DMS153 (cell line): ENCODE results near the gene SSX2.
"Not testable (repeated sequence)": the region's sequence is repeated elsewhere in the genome, so short reads cannot be mapped to it uniquely, and the experiment has no call there.

Source experiments
- DNase-seq: peaks from one replicate; lab custom pipeline; 2025; lab: John Stamatoyannopoulos, UW

Gene SSX2

GRCh38 chrX:52707078-52707477 is at the start of gene SSX2:
TSS of gene SSX2 (minus strand) at chrX:52707178. CDS start at chrX:52705749, 1,429 bp downstream.
- DNase-seq: not testable (repeated sequence)

- DNase-seq: not testable (repeated sequence)
Observed at GRCh38 chrX:52750952-52751351, 44.0 kb upstream of the SSX2 start, which contains the start of gene SSX2B. TSS of gene SSX2B (plus strand) at chrX:52751252. CDS start at chrX:52752681, 1,429 bp downstream.

GRCh38 chrX:52692034-52692433 is 14.9 kb downstream of the SSX2 start:
- not testable (repeated sequence) for DNase-seq

GRCh38 chrX:52662218-52662617 is 44.8 kb downstream of the SSX2 start:
- DNase-seq: not testable (repeated sequence)

GRCh38 chrX:52655475-52655874 is 51.5 kb downstream of the SSX2 start:
- not testable (repeated sequence) for DNase-seq

- not testable (repeated sequence) for DNase-seq
Observed at GRCh38 chrX:52654800-52655199, 52.2 kb downstream of the SSX2 start, which contains the start of gene SSX7. TSS of gene SSX7 (minus strand) at chrX:52654900. CDS start at chrX:52653472, 1,428 bp downstream.

GRCh38 chrX:52650676-52651075 is 56.3 kb downstream of the SSX2 start:
- not testable (repeated sequence) for DNase-seq

GRCh38 chrX:52648956-52649355 is 58.0 kb downstream of the SSX2 start:
- not testable (repeated sequence) for DNase-seq
